Measurements from ENCODE around the gene NIT1. TPM values are rescaled to one million over a fixed set of nuclear protein-coding genes. Genes with fewer than 3 reads are reported as not detected.
"Not testable (repeated sequence)": the region's sequence is repeated elsewhere in the genome, so short reads cannot be mapped to it uniquely, and the experiment has no call there.

NIT1 gene
- polyA plus RNA-seq, 3 donors, result 51.9 to 57.2 (median 55.1) TPM

DNA sequence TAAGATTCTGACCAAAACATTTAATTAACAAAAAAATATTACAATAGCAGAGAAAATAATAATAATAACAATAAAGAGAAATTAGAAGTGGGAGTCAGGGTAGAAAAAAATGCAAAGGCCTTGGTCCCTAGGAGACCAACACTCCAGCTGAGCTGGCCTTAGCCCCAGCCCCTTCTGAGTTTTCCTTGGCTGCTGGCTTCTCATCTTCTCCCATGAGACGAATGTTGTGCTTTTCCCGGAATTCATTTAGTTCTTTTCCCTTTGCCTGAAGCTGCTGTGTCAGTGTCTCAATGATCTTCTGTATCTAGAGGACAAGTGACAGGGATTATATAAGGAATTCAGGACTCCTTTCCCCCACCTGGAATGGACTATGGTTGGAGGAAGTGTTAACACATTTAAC, 17.3 kb upstream of the NIT1 start:
- no peak for DNase-seq

GRCh38 chr1:161106431-161106830, 11.5 kb upstream of the NIT1 start:
- no peak for DNase-seq

GRCh38 chr1:161111117-161111516, 6.8 kb upstream of the NIT1 start:
- DNase-seq, result no peak

GRCh38 chr1:161111527-161111926, 6.4 kb upstream of the NIT1 start:
- no peak for DNase-seq

- no peak for DNase-seq
Measured at GRCh38 chr1:161113915-161114314, 4.0 kb upstream of the NIT1 start.

DNA sequence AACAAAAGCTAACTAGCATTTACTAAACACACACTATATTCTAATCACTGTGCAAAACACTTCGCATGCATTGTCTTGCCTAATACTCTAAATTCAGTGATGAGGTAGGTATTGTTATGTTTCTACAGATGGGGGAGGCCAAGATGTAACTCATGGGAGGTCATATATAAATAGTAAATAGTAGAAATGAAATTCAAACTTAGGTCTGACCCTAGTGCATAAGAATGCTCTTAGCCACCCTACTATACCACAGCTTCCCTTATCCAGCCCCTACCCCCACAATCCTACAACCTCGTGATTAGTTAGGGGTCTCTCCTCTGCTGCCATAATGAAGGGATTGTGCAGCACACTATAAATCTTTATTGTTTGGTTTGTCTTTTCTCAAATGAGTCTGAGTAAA, 3.3 kb upstream of the NIT1 start:
- no peak for DNase-seq

DNA sequence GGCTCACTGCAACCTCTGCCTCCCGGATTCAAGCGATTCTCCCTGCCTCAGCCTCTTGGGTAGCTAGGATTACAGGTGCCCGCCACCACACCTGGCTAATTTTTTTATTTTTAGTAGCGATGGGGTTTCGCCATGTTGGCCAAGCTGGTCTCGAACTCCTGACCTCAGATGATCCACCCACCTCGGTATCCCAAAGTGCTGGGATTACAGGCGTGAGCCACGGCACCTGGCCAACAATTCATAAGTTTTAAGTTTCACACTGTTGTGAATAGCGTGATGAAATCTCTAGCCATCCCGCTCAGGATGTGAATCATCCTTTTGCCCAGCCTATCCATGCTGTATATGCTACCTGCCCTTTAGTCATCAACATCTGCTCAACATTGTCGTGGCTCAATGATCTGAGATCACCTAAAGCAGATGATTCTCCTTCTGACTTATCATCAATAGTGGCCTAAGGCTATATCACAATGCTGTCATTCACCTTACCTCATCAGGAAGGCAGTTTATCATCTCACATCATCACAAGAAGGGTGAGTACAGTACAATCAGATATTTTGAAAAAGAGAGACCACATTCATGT, 2.7 kb upstream of the NIT1 start:
- no peak for DNase-seq

- DNase-seq, result not testable (repeated sequence)
Measured at GRCh38 chr1:161115961-161116360, 1.9 kb upstream of the NIT1 start.

DNA sequence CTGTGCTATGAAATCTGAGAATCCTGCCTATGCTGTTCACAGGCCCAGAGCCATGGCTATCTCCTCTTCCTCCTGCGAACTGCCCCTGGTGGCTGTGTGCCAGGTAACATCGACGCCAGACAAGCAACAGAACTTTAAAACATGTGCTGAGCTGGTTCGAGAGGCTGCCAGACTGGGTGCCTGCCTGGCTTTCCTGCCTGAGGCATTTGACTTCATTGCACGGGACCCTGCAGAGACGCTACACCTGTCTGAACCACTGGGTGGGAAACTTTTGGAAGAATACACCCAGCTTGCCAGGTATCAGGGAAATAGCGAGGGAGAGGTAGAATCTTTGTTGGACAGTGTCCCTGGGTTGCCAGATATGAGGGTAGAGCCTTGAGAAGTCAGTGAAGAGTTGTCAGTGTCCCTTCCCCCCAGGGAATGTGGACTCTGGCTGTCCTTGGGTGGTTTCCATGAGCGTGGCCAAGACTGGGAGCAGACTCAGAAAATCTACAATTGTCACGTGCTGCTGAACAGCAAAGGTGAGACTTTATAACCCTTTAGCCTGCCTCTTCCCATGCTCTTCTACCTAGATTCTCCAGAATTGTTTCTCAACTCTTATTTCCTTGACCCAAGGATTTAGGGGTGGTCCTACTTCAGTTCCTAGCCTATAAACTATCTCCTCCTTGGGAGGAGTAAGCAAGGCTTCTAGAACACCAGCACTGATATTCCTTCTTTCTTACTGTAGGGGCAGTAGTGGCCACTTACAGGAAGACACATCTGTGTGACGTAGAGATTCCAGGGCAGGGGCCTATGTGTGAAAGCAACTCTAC, 1.4 kb downstream of the NIT1 start:
- DNase-seq, result peak; percentile 45

- no peak for DNase-seq
Measured at GRCh38 chr1:161121042-161121650, 3.2 kb downstream of the NIT1 start.

GRCh38 chr1:161121834-161122233, 3.9 kb downstream of the NIT1 start:
- DNase-seq, result no peak

- no peak for DNase-seq
Measured at GRCh38 chr1:161122967-161123366, 5.1 kb downstream of the NIT1 start.

DNA sequence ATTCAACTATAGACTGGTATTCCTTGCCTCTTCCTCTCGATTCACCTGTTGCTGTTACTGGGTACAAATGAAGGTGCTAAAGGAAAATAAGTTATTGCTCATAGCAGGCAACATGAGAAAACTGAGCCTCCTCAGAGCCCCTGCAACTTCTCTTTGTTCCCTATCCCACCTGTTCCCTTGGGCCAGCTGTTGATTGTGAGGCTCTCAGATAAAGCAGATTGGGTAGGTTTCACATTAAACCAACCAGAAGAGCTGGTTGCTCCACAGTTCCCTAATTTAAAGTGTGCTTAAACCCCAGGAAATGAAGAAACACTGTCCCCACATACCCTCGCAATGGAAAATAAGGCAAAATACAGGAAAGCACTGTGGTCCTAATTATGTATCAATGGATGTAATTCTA, 9.7 kb downstream of the NIT1 start:
- no peak for DNase-seq

DNA sequence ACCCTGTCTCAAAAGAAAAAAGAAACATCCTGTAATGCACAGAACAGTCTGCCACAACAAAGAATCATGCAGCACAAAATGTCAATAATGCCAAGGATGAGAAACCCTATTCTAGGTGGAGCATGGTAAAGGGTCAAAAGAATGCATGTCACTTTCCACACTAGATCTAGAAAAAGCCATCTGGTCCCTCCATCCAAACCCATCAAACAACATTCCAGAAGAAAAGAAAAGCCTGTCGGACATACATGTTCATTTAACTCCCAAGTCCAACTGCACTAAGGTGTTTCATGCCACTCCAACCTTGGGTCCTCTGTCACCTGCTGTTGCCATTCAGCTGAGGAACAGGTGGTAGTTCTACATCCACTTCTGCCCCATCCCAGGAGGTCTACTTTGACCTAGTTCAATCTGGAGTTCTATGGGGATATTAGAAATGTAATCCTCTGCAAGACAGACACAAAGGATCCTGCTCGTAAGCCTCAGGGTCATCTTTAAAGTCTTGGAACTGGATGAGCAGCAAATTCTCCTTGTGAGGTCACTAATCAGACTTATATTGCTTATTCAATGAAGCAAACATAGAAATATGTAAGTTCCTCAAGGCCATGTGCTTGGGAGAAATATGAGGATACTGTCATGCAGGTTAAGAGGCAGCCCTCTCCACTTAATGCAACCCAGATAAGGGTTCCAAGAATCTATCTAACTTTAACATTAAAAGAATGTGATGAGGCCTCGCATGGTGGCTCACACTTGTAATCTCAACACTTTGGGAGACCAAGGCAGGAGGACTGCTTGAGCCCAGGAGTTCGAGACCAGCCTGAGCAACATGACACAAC, 10.9 kb downstream of the NIT1 start:
- DNase-seq, result no peak

DNA sequence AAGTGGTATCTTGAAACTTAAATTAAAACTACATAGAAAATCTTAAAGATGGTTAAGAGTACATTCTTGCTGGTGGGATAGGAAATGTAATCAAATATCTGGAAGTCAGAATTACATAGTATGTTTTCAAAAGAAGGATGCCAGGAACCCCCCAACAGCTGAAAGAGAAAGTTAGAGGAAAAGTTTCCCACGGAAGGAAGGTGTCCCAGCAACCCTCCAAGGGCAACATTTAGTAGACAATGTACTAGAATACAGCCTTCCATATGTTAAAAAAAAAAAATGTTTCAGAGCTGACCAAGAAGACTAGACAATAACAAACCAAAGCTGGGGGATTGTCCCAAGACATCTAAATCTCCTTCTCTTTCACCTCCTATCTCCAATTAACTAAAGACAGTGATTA, 12.4 kb downstream of the NIT1 start:
- DNase-seq, result no peak

GRCh38 chr1:161131523-161132409, 13.9 kb downstream of the NIT1 start:
- DNase-seq, result peak; percentile 14

DNA sequence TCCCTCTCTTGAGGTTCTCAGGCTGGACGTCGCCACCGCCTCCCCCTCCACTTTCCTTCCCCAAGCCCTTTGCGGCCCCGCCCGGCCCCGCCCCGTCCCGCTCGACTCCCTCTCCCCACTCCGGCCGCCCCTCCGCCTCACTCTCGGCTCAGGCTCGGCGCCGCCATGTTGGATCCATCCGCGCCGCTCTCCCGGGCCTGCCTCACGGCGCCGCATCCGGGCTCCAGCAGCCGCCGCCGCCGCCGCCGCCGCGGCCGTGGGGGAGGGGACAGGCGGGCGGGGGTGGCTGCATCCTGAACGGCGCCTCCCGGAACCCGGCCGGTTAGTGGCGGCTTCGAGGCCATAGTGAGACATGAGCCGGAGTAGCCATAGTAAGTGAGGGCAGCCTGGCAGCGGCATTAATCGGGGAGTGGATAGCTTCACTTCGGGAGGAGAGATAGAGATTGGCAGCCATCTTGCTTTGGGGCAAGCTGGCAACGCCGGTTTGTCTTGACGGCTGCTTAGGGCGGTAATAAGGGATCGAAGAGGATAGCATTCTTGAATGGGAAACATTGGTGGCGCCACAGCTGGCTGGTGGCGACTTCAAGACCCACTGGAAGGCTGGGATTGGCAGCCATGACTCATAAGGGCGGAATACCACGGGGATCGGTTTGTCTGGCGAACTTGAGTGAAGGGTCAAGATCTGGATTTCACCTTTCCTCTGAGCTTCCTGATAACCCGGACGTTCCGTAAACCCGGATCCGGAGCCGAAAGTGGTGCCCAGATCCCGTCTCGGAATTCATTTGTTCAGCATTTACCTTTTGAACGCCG, 14.7 kb downstream of the NIT1 start, which contains the start of gene DEDD:
TSS of gene DEDD (minus strand) at position 258 of the 810 bp plus-strand sequence. CDS start 8,205 bp downstream, outside the sequence.
- peak; percentile 96 for DNase-seq

DNA sequence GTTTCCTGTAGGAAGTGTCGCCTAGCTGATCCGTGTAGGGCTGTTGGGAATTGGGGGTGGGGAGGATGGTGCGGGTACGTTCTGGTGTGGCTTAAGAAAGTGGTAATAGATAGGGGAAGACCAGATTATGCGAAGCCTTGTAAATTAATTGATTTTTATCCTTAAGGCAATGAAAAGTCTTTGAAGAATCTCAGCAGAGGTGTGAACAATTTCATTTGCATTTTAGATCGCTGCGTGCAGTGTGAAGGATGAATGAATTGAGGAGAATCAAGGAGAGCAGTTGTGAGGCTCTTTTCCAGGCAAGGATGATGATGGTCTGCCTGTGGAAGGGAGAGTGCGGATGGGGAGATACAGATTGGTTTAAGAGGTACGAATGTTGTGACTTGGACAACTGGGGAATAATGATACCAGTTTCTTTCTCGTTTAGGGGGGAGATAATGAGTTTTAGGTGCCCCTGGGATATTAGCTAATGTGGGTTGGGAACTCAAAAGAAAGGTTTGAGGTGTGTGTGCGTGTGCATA, 15.4 kb downstream of the NIT1 start:
- DNase-seq, result no peak

DNA sequence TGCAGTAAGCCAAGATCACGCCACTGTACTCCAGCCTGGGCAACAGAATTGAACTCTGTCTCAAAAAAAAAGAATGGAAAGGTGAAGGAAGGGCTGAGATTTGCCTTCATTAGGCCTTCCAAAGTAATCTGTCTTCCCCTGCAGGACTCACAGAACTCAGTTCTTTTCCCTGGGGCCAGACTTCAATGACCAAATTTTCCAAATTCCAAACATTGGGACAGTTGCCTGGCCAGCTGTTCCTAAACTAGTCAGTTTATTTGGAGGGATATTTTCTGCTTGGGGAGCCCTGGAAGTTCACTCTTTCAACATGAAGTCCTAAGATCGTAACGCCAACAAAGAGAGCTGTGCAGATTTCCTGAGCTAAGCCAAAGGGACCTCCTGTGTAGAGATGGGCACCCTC, 20.0 kb downstream of the NIT1 start:
- DNase-seq, result no peak

DNA sequence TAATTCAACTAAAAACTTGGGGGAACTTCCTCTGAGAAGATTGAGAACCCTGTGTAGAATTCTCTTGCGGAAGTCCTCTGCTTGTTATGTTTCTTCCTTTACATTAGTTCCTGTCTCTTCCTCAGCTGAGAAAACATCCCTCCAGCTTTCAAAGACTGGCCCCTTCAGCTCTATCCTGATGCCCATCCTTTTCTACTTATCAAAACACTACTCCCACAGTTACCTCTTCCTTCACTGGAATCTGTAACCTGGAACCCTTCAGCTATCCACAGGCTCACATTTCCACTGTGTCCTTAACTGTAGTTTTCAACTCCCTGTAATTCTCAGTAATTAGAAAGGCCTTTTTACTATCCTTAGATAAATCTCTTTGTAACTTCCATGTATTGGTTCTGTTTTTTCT, 20.5 kb downstream of the NIT1 start:
- peak; percentile 45 for DNase-seq
